Measurements from ENCODE around the gene MAPK12.

DNA sequence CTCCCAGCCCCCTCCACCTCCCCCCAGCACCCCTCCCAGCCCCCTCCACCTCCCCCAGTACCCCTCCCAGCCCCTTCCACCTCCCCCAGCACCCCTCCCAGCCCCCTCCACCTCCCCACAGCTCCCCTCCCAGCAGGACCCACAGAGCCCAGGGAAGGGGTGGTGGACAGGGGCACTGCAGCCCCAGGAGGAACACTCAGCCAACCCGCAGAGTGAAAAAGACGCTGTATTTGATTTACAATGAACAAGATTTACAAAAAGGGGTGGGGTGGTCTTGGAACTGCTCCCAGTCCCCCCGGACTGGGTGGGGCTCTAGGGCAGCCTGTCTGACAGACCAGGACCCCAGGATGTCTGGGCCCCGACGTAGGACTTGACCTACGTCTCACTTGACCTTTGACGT, 13.3 kb upstream of the MAPK12 start:
- no peak for TF ChIP-seq FOS (IDR thresholded peaks at IDR 0.05; ENCODE audit: extremely low read depth, insufficient read length)
- TF ChIP-seq, protein P1, sequence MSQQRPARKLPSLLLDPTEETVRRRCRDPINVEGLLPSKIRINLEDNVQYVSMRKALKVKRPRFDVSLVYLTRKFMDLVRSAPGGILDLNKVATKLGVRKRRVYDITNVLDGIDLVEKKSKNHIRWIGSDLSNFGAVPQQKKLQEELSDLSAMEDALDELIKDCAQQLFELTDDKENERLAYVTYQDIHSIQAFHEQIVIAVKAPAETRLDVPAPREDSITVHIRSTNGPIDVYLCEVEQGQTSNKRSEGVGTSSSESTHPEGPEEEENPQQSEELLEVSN (IDR thresholded peaks at IDR 0.05; ENCODE audit: borderline replicate concordance in 1 of 2, extremely low read depth in 1 of 2, insufficient read depth in 1 of 2, insufficient read length in 1 of 2, low read depth in 1 of 2, low read length in 1 of 2, poor library complexity in 1 of 2, severe bottlenecking in 1 of 2), result no peak
- no peak for TF ChIP-seq ZNF507 (tag; conservative IDR thresholded peaks at IDR 0.05)
- no peak for TF ChIP-seq ZC3H8 (IDR thresholded peaks at IDR 0.05)
- no peak for TF ChIP-seq STAT5B (CRISPR knock-in tag; IDR thresholded peaks at IDR 0.05)
- TF ChIP-seq, protein P2, sequence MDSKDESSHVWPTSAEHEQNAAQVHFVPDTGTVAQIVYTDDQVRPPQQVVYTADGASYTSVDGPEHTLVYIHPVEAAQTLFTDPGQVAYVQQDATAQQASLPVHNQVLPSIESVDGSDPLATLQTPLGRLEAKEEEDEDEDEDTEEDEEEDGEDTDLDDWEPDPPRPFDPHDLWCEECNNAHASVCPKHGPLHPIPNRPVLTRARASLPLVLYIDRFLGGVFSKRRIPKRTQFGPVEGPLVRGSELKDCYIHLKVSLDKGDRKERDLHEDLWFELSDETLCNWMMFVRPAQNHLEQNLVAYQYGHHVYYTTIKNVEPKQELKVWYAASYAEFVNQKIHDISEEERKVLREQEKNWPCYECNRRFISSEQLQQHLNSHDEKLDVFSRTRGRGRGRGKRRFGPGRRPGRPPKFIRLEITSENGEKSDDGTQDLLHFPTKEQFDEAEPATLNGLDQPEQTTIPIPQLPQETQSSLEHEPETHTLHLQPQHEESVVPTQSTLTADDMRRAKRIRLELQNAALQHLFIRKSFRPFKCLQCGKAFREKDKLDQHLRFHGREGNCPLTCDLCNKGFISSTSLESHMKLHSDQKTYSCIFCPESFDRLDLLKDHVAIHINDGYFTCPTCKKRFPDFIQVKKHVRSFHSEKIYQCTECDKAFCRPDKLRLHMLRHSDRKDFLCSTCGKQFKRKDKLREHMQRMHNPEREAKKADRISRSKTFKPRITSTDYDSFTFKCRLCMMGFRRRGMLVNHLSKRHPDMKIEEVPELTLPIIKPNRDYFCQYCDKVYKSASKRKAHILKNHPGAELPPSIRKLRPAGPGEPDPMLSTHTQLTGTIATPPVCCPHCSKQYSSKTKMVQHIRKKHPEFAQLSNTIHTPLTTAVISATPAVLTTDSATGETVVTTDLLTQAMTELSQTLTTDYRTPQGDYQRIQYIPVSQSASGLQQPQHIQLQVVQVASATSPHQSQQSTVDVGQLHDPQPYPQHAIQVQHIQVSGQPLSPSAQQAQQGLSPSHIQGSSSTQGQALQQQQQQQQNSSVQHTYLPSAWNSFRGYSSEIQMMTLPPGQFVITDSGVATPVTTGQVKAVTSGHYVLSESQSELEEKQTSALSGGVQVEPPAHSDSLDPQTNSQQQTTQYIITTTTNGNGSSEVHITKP (IDR thresholded peaks at IDR 0.05; ENCODE audit: partially characterized antibody), result no peak
- no peak for TF ChIP-seq ZNF316 (IDR thresholded peaks at IDR 0.05)
- TF ChIP-seq MBD2 (IDR thresholded peaks at IDR 0.05; ENCODE audit: borderline replicate concordance, low read depth), result no peak
- no peak for TF ChIP-seq POLR2A (conservative IDR thresholded peaks at IDR 0.05)
- TF ChIP-seq REST (IDR thresholded peaks at IDR 0.05; ENCODE audit: borderline replicate concordance), result no peak
- TF ChIP-seq REST (CRISPR knock-in tag; IDR thresholded peaks at IDR 0.05; ENCODE audit: low read depth), result no peak
- TF ChIP-seq ARNT (IDR thresholded peaks at IDR 0.05), result no peak
- no peak for TF ChIP-seq SIN3A (IDR thresholded peaks at IDR 0.05; ENCODE audit: borderline replicate concordance in 2 of 2, control insufficient read depth in 1 of 2, low read depth in 2 of 2, low read length in 2 of 2)
- no peak for TF ChIP-seq ILF3 (IDR thresholded peaks at IDR 0.05; ENCODE audit: borderline replicate concordance)
- TF ChIP-seq CTCF (IDR thresholded peaks at IDR 0.05 in 2 of 3, conservative IDR thresholded peaks at IDR 0.05 in 1 of 3; ENCODE audit: insufficient read depth in 2 of 3, low read depth in 1 of 3, low read length in 3 of 3), result no peak
